ENCODE measurements around the gene DTX4. TPM values are rescaled to one million over a fixed set of nuclear protein-coding genes. Genes with fewer than 3 reads are reported as not detected.

The DTX4 gene
- total RNA-seq, 2 experiments from 2014 or later: 0.62 to 0.69 TPM

- Mint-ChIP-seq H3K27ac (peak overlapping the region; percentile 96), H3K9me3 (no peaks in the 10 kb centered on the region), H3K4me1 (peaks cover 77% of the 10 kb centered on the region), H3K27me3 (no peaks in the 10 kb centered on the region), H3K4me3 (peak overlapping the region; percentile 89), H3K36me3 (ENCODE audit: low read depth) (peaks cover 68% of the 10 kb centered on the region)
- no peak for DNase-seq
- ChIA-PET POLR2A (no interaction called here), CTCF (interaction anchor here (2.3 to 5.9 kb wide), 4 partner anchors 9 to 39 kb away, joined by 7 to 43 read pairs (median 16); no protein-coding TSS in a partner anchor)
These were observed 26.4 kb upstream of the DTX4 start for GRCh38 chr11:59145534-59145933.

GRCh38 chr11:59151761-59152160 is 20.2 kb upstream of the DTX4 start:
- ChIA-PET CTCF (interaction anchor here (1.2 to 2.4 kb wide), 3 partner anchors 11 to 20 kb away, joined by 3 to 9 read pairs (median 4); partner anchors contain the start of gene DTX4), POLR2A (interaction anchor here (1.7 kb wide), 1 partner anchor 9 kb away, joined by 9 read pairs; the partner anchor contains the start of gene FAM111A)
- Mint-ChIP-seq H3K27ac (peak overlapping the region; percentile 84), H3K4me3 (peak overlapping the region; percentile 55), H3K36me3 (ENCODE audit: low read depth) (peaks cover 71% of the 10 kb centered on the region), H3K9me3 (no peaks in the 10 kb centered on the region), H3K27me3 (no peaks in the 10 kb centered on the region), H3K4me1 (peaks cover 62% of the 10 kb centered on the region)
- DNase-seq: no peak

DNA sequence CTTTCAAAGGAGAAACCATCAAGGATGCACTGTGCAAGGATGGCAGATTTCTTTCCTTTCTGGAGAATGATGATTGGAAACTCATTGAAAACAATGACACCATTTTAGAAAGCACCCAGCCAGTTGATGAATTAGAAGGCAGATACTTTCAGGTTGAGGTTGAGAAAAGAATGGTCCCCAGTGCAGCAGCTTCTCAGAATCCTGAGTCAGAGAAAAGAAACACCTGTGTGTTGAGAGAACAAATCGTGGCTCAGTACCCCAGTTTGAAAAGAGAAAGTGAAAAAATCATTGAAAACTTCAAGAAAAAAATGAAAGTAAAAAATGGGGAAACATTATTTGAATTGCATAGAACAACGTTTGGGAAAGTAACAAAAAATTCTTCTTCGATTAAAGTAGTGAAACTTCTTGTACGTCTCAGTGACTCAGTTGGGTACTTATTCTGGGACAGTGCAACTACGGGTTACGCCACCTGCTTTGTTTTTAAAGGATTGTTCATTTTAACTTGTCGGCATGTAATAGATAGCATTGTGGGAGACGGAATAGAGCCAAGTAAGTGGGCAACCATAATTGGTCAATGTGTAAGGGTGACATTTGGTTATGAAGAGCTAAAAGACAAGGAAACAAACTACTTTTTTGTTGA is 19.5 kb upstream of the DTX4 start:
- ChIA-PET CTCF (interaction anchor here (1.2 to 2.4 kb wide), 3 partner anchors 12 to 19 kb away, joined by 3 to 9 read pairs (median 4); partner anchors contain the start of gene DTX4), POLR2A (interaction anchor here (1.7 kb wide), 1 partner anchor 10 kb away, joined by 9 read pairs; the partner anchor contains the start of gene FAM111A)
- H3K27ac Mint-ChIP-seq: peak overlapping the region; percentile 84
- no peaks in the 10 kb centered on the region for H3K9me3 Mint-ChIP-seq
- peak overlapping the region; percentile 55 for H3K4me3 Mint-ChIP-seq
- H3K4me1 Mint-ChIP-seq: peaks cover 57% of the 10 kb centered on the region
- no peaks in the 10 kb centered on the region for H3K27me3 Mint-ChIP-seq
- DNase-seq: peak; percentile 23
- H3K36me3 Mint-ChIP-seq (ENCODE audit: low read depth): peaks cover 64% of the 10 kb centered on the region

DNA sequence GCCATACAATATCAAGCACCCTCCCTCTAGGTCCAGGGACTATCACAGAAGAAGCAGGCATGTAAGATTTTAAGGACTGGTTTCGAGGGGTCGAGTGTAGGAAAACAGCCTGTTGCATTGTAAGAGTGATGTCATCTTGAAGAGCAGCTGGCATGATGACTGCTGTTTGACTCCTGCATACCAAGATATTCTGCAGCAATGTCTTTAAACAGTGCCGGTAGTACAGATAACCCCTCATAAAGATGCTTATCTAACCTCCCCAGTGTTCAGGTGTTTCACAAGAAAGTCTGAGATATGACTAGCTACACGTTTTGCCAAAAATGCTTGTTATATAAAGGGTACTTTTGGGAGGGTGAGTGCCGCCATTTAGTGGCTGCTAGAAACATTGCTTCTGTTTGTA is 17.3 kb upstream of the DTX4 start:
- CTCF ChIA-PET: interaction anchor here (1.4 to 2.0 kb wide), 2 partner anchors 10 to 19 kb away, joined by 4 to 10 read pairs; no protein-coding TSS in a partner anchor
- POLR2A ChIA-PET: no interaction called here
- no peak for DNase-seq
- Mint-ChIP-seq H3K27ac (no peak overlapping the region), H3K4me1 (peaks cover 45% of the 10 kb centered on the region), H3K9me3 (no peaks in the 10 kb centered on the region), H3K4me3 (no peak overlapping the region), H3K27me3 (no peaks in the 10 kb centered on the region), H3K36me3 (ENCODE audit: low read depth) (peaks cover 45% of the 10 kb centered on the region)

DNA sequence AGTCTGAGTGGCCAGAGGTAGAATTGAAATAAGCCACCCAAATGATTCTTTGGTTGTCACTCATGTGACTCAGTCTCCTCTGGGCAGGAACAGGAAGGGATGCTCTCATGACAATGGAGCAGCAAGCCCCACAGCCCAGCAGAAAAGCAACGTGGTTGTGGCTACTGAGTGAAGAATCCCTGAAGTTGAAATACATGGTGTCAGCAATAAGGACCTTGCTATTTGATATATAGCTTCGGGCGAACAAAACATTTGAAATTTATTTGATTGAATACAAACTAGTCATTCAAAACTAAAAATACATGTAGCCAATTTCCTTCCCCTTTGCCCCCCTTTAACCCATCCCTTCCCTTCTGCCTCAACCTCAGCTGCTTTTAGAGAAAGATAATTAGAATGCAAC is 14.5 kb upstream of the DTX4 start:
- Mint-ChIP-seq H3K4me1 (peaks cover 23% of the 10 kb centered on the region), H3K4me3 (no peak overlapping the region), H3K9me3 (no peaks in the 10 kb centered on the region), H3K36me3 (ENCODE audit: low read depth) (peaks cover 21% of the 10 kb centered on the region), H3K27me3 (peaks cover 3% of the 10 kb centered on the region), H3K27ac (no peak overlapping the region)
- no peak for DNase-seq
- POLR2A ChIA-PET: no interaction called here
- CTCF ChIA-PET: interaction anchor here (1.4 to 3.7 kb wide), 7 partner anchors 11 to 99 kb away, joined by 3 to 43 read pairs (median 8); partner anchors contain the start of genes DTX4 and FAM111A

- peak; percentile 75 for DNase-seq
- ChIA-PET CTCF (interaction anchor here (0.6 to 3.7 kb wide), 15 partner anchors 9 to 572 kb away, joined by 3 to 43 read pairs (median 7); partner anchors contain the start of genes DTX4, FAM111A and FAM111B), POLR2A (interaction anchor here (1.2 kb wide), 1 partner anchor 16 kb away, joined by 5 read pairs; the partner anchor contains the start of gene FAM111A)
- no peaks in the 10 kb centered on the region for H3K9me3 Mint-ChIP-seq
- H3K27ac Mint-ChIP-seq: peak overlapping the region; percentile 9
- no peak overlapping the region for H3K4me3 Mint-ChIP-seq
- peaks cover 14% of the 10 kb centered on the region for H3K4me1 Mint-ChIP-seq
- H3K27me3 Mint-ChIP-seq: peaks cover 7% of the 10 kb centered on the region
- peaks cover 11% of the 10 kb centered on the region for H3K36me3 Mint-ChIP-seq (ENCODE audit: low read depth)
These were observed 13.5 kb upstream of the DTX4 start for GRCh38 chr11:59158206-59159068.

DNA sequence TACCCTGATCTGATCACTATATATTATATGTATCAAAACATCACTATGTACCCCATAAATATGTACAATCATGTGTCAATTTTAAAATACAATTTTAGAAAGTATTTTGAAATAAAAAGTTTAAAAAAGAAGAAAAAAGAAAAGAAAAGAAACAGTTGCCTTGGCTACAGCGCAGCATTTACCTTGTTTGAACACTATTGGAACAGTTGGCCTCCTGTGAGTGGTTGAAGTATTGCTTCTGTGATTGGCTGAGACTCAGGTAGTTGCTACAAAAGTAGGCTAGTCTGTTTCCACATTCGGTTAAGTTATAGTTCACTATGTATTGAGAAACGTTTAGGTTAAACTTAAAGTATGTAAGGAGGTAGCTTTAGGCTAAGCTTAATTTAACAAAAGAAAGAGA is 7.9 kb upstream of the DTX4 start:
- ChIA-PET POLR2A (no interaction called here), CTCF (interaction anchor here (0.6 kb wide), 1 partner anchor 19 kb away, joined by 3 read pairs; no protein-coding TSS in a partner anchor)
- Mint-ChIP-seq H3K27ac (no peak overlapping the region), H3K36me3 (ENCODE audit: low read depth) (no peaks in the 10 kb centered on the region), H3K27me3 (peaks cover 25% of the 10 kb centered on the region), H3K4me1 (no peaks in the 10 kb centered on the region), H3K9me3 (no peaks in the 10 kb centered on the region), H3K4me3 (no peak overlapping the region)
- DNase-seq: no peak

DNA sequence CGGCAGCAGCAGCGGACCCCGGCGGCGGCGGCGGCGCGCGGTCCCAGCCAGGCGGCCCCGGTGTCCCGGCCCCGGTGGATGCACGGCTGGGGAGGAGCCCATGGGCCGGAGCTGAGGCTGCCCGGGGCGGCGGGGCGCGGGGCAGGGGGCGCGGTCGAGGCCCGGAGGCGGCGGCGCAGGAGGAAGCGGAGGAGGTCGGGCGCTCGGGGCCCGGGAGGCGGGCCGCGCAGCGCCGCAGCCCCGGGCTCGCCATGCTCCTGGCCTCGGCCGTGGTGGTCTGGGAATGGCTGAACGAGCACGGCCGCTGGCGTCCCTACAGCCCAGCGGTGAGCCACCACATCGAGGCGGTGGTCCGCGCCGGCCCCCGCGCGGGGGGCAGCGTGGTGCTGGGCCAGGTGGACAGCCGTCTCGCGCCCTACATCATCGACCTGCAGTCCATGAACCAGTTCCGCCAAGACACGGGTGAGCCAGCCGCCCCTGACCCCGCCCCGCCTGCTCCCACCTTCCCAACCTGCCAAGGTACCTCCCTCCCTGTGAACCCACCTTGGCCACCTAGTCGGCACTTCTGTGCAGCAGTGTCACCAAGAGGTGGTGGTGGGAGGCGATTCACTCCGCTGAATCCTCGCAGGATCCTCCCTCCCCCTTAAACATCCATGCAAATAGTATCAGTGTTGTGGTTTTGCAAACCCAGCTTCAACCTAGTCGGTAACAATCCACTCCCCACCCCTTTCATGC is 580 bp downstream of the DTX4 start:
- H3K36me3 Mint-ChIP-seq (ENCODE audit: low read depth): no peaks in the 10 kb centered on the region
- peak; percentile 21 for DNase-seq
- peak overlapping the region; percentile 31 for H3K27ac Mint-ChIP-seq
- peaks cover 26% of the 10 kb centered on the region for H3K27me3 Mint-ChIP-seq
- H3K9me3 Mint-ChIP-seq: no peaks in the 10 kb centered on the region
- POLR2A ChIA-PET: interaction anchor here (0.6 to 0.8 kb wide), 2 partner anchors 14 to 16 kb away, joined by 3 to 4 read pairs; no protein-coding TSS in a partner anchor
- H3K4me1 Mint-ChIP-seq: peaks cover 7% of the 10 kb centered on the region
- CTCF ChIA-PET: interaction anchor here (0.6 to 4.1 kb wide), 22 partner anchors 8 to 1485 kb away, joined by 3 to 41 read pairs (median 4); partner anchors contain the start of gene MPEG1
- peak overlapping the region; percentile 78 for H3K4me3 Mint-ChIP-seq

DNA sequence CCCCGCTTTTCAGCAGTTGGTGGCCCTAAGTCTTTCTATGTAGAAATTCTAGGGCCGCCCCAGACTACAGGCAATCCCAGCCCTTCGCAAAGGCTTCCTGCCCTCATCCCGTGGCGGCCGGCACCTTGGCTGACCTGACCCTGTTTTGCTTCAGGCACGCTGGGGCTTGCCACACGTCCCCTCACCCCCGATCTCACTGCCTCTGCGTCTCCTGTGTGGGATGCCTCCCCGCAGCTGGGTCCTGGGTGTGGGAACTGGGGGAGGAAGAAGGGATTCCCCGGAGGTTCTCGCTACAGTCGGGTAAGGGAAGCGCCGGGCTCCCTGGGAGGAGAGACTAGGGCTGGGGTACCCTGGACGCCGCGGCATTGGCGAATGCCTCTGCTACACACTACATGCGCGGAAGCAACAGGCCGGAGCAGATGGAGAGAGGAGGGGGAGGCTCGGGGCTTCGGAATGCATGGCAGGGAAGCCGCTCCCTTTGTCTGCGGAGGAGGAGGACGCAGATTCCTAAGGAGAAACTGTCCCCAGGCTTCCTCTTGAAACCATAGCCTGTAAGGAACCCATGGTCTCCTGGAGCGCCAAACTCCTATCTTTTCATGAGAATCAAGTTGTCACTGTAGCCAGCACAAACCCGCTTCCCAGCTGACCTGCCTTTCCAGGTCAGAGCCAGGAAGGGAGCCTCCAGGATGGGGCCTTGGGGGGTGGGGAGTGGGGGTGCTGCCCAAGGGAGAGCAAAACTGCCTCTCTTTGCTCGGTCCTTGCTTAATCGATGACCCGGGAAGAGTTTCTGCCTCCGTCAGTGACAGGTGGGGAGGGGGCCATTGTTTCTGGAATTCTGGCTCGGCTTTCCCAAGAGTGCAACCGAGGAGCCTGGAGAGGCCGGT is 1.4 kb downstream of the DTX4 start:
- peak overlapping the region; percentile 78 for H3K4me3 Mint-ChIP-seq
- no peaks in the 10 kb centered on the region for H3K9me3 Mint-ChIP-seq
- DNase-seq: peak; percentile 5
- H3K27ac Mint-ChIP-seq: no peak overlapping the region
- ChIA-PET CTCF (interaction anchor here (2.0 to 4.1 kb wide), 3 partner anchors 13 to 40 kb away, joined by 6 to 41 read pairs (median 9); partner anchors contain the start of gene MPEG1), POLR2A (interaction anchor here (0.6 kb wide), 1 partner anchor 13 kb away, joined by 4 read pairs; no protein-coding TSS in a partner anchor)
- H3K4me1 Mint-ChIP-seq: peaks cover 7% of the 10 kb centered on the region
- peaks cover 26% of the 10 kb centered on the region for H3K27me3 Mint-ChIP-seq
- no peaks in the 10 kb centered on the region for H3K36me3 Mint-ChIP-seq (ENCODE audit: low read depth)

DNA sequence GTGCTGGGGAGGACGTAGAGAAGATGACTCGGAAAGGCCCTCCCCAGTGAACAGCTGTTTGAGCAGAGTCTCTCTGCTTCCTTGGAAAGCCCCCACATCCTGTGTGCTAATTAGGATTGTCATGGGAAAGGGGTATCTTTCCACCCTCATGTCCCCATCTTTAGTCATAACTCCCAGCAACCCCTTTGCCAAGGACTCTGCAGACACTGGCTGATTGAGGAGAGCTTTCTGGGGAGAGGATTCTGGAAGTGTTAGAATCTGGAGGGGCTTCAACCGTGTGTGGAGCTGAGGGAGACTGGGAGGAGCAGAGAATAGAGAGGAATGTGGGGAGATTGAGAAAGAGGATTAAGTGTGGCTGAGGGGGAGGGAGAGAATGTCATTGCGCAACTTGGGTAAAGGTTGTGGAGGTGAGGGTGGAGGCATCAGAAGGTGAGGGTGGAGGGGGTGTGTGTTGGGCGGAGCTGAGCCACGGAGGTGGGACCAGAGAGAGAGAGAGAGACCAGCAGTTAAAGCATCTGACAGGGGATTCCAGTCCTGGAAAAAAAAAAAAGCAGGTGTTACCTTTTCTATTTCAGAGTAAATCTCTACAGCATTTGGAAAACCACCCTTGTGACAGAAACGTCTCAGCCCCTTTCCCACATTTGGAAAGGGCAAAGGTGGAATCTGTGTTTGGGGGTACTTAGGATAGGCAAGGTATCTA is 2.2 kb downstream of the DTX4 start:
- no peak for DNase-seq
- Mint-ChIP-seq H3K4me3 (no peak overlapping the region), H3K36me3 (ENCODE audit: low read depth) (no peaks in the 10 kb centered on the region), H3K9me3 (peaks cover 3% of the 10 kb centered on the region), H3K27me3 (peaks cover 26% of the 10 kb centered on the region), H3K27ac (no peak overlapping the region), H3K4me1 (peaks cover 7% of the 10 kb centered on the region)
- ChIA-PET CTCF (interaction anchor here (1.2 to 2.1 kb wide), 2 partner anchors 12 to 16 kb away, joined by 5 to 7 read pairs; no protein-coding TSS in a partner anchor), POLR2A (no interaction called here)

DNA sequence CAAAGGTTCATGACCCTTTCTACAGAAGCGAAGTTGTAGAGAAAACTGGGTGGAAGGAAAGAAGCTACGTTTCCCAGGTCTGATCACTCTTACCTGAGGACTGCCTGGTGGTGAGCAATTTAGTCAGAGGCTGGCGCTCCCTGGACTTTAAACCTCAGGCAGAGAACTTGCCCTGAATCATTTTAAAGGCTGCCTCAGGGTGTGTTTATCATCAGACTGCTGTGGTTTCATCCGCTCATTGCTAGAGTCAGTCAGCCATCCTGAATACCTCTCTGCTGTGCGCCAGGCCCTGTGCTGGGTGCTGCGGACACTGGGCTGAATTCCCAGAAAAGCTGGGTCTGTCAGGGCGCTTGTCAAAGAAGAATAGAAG is 2.7 kb downstream of the DTX4 start:
- CTCF ChIA-PET: interaction anchor here (1.2 to 2.1 kb wide), 2 partner anchors 12 to 16 kb away, joined by 5 to 7 read pairs; no protein-coding TSS in a partner anchor
- Mint-ChIP-seq H3K36me3 (ENCODE audit: low read depth) (no peaks in the 10 kb centered on the region), H3K4me3 (no peak overlapping the region), H3K9me3 (peaks cover 7% of the 10 kb centered on the region), H3K27me3 (peaks cover 23% of the 10 kb centered on the region), H3K27ac (no peak overlapping the region), H3K4me1 (peaks cover 7% of the 10 kb centered on the region)
- no peak for DNase-seq
- POLR2A ChIA-PET: no interaction called here
